ENCODE data around the gene KLHL40.

Gene KLHL40

GRCh38 chr3:42689421-42690014 is 4.2 kb downstream of the KLHL40 start:
- FAIRE-seq: no peak

GRCh38 chr3:42690191-42690590 is 4.9 kb downstream of the KLHL40 start:
- no peak for DNase-seq (ENCODE audit: low spot score)
- FAIRE-seq: no peak

More at GRCh38 chr3:42689421-42690014, 4.2 kb downstream of the KLHL40 start:
- no peak for DNase-seq (ENCODE audit: low spot score)

- DNase-seq (ENCODE audit: low spot score) (no peak), FAIRE-seq (no peak)
These were observed 5.7 kb downstream of the KLHL40 start for GRCh38 chr3:42690766-42691680.

- no peak for DNase-seq (ENCODE audit: low spot score)
- no peak for FAIRE-seq
These were observed 6.7 kb downstream of the KLHL40 start for GRCh38 chr3:42691816-42692666.

GRCh38 chr3:42692667-42693529 is 7.6 kb downstream of the KLHL40 start:
- FAIRE-seq: no peak
- no peak for DNase-seq (ENCODE audit: low spot score)

- peak; percentile 61 for FAIRE-seq
- DNase-seq (ENCODE audit: low spot score): no peak
These were observed 8.2 kb downstream of the KLHL40 start for GRCh38 chr3:42693530-42693930.

GRCh38 chr3:42694366-42694765 is 9.0 kb downstream of the KLHL40 start:
- DNase-seq (ENCODE audit: low spot score) (no peak), FAIRE-seq (no peak)

GRCh38 chr3:42696356-42697288 is 11.3 kb downstream of the KLHL40 start:
- no peak for FAIRE-seq
- DNase-seq (ENCODE audit: low spot score): no peak

- no peak for FAIRE-seq
- no peak for DNase-seq (ENCODE audit: low spot score)
These were observed 12.1 kb downstream of the KLHL40 start for GRCh38 chr3:42697289-42698051.

- FAIRE-seq (no peak), DNase-seq (ENCODE audit: low spot score) (no peak)
These were observed 13.0 kb downstream of the KLHL40 start for GRCh38 chr3:42698216-42698910.

GRCh38 chr3:42698911-42699230 is 13.5 kb downstream of the KLHL40 start:
- no peak for DNase-seq (ENCODE audit: low spot score)
- FAIRE-seq: no peak

- no peak for DNase-seq (ENCODE audit: low spot score)
- no peak for FAIRE-seq
These were observed 14.2 kb downstream of the KLHL40 start for GRCh38 chr3:42699511-42699971.

- DNase-seq (ENCODE audit: low spot score) (no peak), FAIRE-seq (no peak)
These were observed 15.3 kb downstream of the KLHL40 start for GRCh38 chr3:42700366-42701288.

GRCh38 chr3:42701371-42702065 is 16.2 kb downstream of the KLHL40 start:
- FAIRE-seq (no peak), DNase-seq (ENCODE audit: low spot score) (peak; percentile 90)

- DNase-seq (ENCODE audit: low spot score) (no peak), FAIRE-seq (no peak)
These were observed 17.0 kb downstream of the KLHL40 start, which contains the start of gene HHATL for GRCh38 chr3:42702066-42702951. HHATL (minus strand) TSS chr3:42702798; CDS start chr3:42700826, 1,972 bp downstream.

All from urothelium cell line (cell line).